HCT116 (cell line): ENCODE measurements around the gene PRR7. TPM values are rescaled to one million over a fixed set of nuclear protein-coding genes. Genes with fewer than 3 reads are reported as not detected.

Experiments used
- ATAC-seq: fragments of 200-7000 bp; cut with Tn5 transposase; 2 replicates; pipeline ENCODE4 v1.9.1; 2020; ENCODE audit warnings: mild to moderate bottlenecking, moderate library complexity
- BruUV-seq: library from RNA; stranded (reverse); fragments of 400-500 nt; replicated peaks from 2 replicates; lab custom pipeline; 2021; lab: Mats Ljungman, UMichigan
- CTCF ChIA-PET: fragments of 300-600 bp; sonication (Branson Sonifier 250); formaldehyde crosslinking; loops from one replicate; lab custom pipeline; 2021; ENCODE audit warnings: antibody characterized with exemption; lab: Charles Lee
- POLR2A ChIA-PET: fragments of 300-600, 350-600 bp; sonication (Branson Sonifier 250); formaldehyde crosslinking; loops from one replicate; lab custom pipeline; 2021; ENCODE audit warnings: antibody characterized with exemption; lab: Charles Lee
- RAD21 ChIA-PET, 2 experiments: fragments of 300-600 bp; sonication (Branson Sonifier 250); formaldehyde crosslinking; loops; one replicate each; lab custom pipeline; 2023; ENCODE audit warnings: low total read pairs in 2 of 2; ENCODE audit not compliant: uncharacterized antibody in 2 of 2, unreplicated experiment in 2 of 2, low non-redundant PET in 1 of 2; lab: Charles Lee
- DNase-seq: peaks from one replicate; pipeline ENCODE4 v3.0.0-alpha.2; 2010; ENCODE audit warnings: low read depth, low spot score
- H2AFZ ChIP-seq: fragments of 200-600 bp; shearing (Covaris generic), sonication (generic); 2 replicates; pipeline ENCODE4 v1.6.1; 2017; ENCODE audit warnings: low read depth, mixed run types, mixed read lengths, antibody characterized with exemption, low read length; ENCODE audit not compliant: poor library complexity, severe bottlenecking
- H3K27ac ChIP-seq: 2 replicates; pipeline ENCODE4 v1.5.1; 2012; ENCODE audit warnings: low read depth, low read length
- H3K27me3 ChIP-seq: fragments of 200-600 bp; sonication (generic); 2 replicates; pipeline ENCODE4 v1.6.1; 2016; ENCODE audit warnings: mixed run types, low read length, mixed read lengths; ENCODE audit not compliant: insufficient read depth
- H3K36me3 ChIP-seq, 2 experiments: fragments of 200-500 bp in 1 of 2; fragments of 200-600 bp in 1 of 2; sonication (Bioruptor generic) in 1 of 2; sonication (generic) in 1 of 2; 2 replicates each; pipeline versions ENCODE4 v1.5.1 to v1.6.1; 2014 to 2016; ENCODE audit warnings: low read length in 2 of 2, inconsistent platforms in 1 of 2, mixed read lengths in 1 of 2, mixed run types in 1 of 2; ENCODE audit not compliant: insufficient read depth in 2 of 2, control insufficient read depth in 1 of 2
- H3K4me1 ChIP-seq, 2 experiments: fragments of 200-600 bp in 1 of 2; sonication (generic) in 1 of 2; 2 replicates each; pipeline versions ENCODE4 v1.5.1 to v1.6.1; 2012 to 2017; ENCODE audit warnings: low read length in 2 of 2, inconsistent platforms in 1 of 2, mild to moderate bottlenecking in 1 of 2, mixed read lengths in 1 of 2, mixed run types in 1 of 2, moderate library complexity in 1 of 2; ENCODE audit not compliant: insufficient read depth in 2 of 2, control insufficient read depth in 1 of 2
- H3K4me2 ChIP-seq: fragments of 200-600 bp; sonication (generic); 2 replicates; pipeline ENCODE4 v1.6.1; 2017; ENCODE audit warnings: mixed run types, low read length, mixed read lengths
- H3K4me3 ChIP-seq, 2 experiments: fragments of 200-600 bp in 1 of 2; sonication (generic) in 1 of 2; replicated peaks in 1 of 2; 2 replicates each; pipeline ENCODE4 v1.5.1; 2011 to 2016; ENCODE audit warnings: low read length in 2 of 2, control low read depth in 1 of 2, low read depth in 1 of 2, mild to moderate bottlenecking in 1 of 2, mixed read lengths in 1 of 2, mixed run types in 1 of 2
- H3K79me2 ChIP-seq: fragments of 200-600 bp; sonication (generic); 2 replicates; pipeline ENCODE4 v1.6.1; 2017; ENCODE audit warnings: mild to moderate bottlenecking, mixed run types, low read length, moderate library complexity, mixed read lengths; ENCODE audit not compliant: insufficient read depth
- H3K9ac ChIP-seq: fragments of 200-600 bp; sonication (generic); 2 replicates; pipeline ENCODE4 v1.6.1; 2016; ENCODE audit warnings: low read length, mixed read lengths
- H3K9me2 ChIP-seq: fragments of 200-600 bp; sonication (generic), shearing (Covaris generic); 2 replicates; pipeline ENCODE4 v1.6.1; 2017; ENCODE audit warnings: mixed run types, mild to moderate bottlenecking, moderate library complexity; ENCODE audit not compliant: insufficient read depth
- H3K9me3 ChIP-seq, 2 experiments: fragments of 200-500 bp in 1 of 2; fragments of 200-600 bp in 1 of 2; sonication (Bioruptor generic) in 1 of 2; sonication (generic) in 1 of 2; 2 replicates each; pipeline ENCODE4 v1.6.1; 2014 to 2017; ENCODE audit warnings: low read length in 2 of 2, mixed read lengths in 2 of 2, inconsistent platforms in 1 of 2, low read depth in 1 of 2, mild to moderate bottlenecking in 1 of 2, mixed run types in 1 of 2, moderate library complexity in 1 of 2; ENCODE audit not compliant: control insufficient read depth in 1 of 2, insufficient read depth in 1 of 2
- H4K20me1 ChIP-seq: fragments of 200-600 bp; sonication (generic), shearing (Covaris generic); 2 replicates; pipeline ENCODE4 v1.6.1; 2017; ENCODE audit warnings: mixed run types, mild to moderate bottlenecking, moderate library complexity; ENCODE audit not compliant: insufficient read depth
- EGR1 ChIP-seq: IDR thresholded peaks from 2 replicates; pipeline ENCODE4 v1.6.1; 2012; ENCODE audit warnings: low read depth
- ELF1 ChIP-seq: IDR thresholded peaks from 2 replicates; pipeline ENCODE4 v1.6.1; 2012; ENCODE audit warnings: low read depth, borderline replicate concordance
- EZH2 ChIP-seq: fragments of 200-600 bp; sonication (generic); IDR thresholded peaks from 2 replicates; pipeline ENCODE4 v1.6.1; 2017; ENCODE audit warnings: antibody characterized with exemption, mixed run types
- EZH2phosphoT487 ChIP-seq: fragments of 200-600 bp; IDR thresholded peaks from 2 replicates; pipeline ENCODE4 v1.6.1; 2018; ENCODE audit warnings: antibody characterized with exemption, borderline replicate concordance
- FOSL1 ChIP-seq: IDR thresholded peaks from 2 replicates; pipeline ENCODE4 v1.6.1; 2012; ENCODE audit warnings: low read depth
- POLR2AphosphoS5 ChIP-seq: IDR thresholded peaks from 2 replicates; pipeline ENCODE4 v1.6.1; 2011; ENCODE audit warnings: mild to moderate bottlenecking, low read depth, low read length, moderate library complexity
- RAD21 ChIP-seq: IDR thresholded peaks from 2 replicates; pipeline ENCODE4 v1.6.1; 2012; ENCODE audit warnings: low read depth, mild to moderate bottlenecking
- SIN3A ChIP-seq: IDR thresholded peaks from 2 replicates; pipeline ENCODE4 v1.6.1; 2012; ENCODE audit warnings: low read depth
- SP1 ChIP-seq: IDR thresholded peaks from 2 replicates; pipeline ENCODE4 v1.6.1; 2012; ENCODE audit warnings: low read depth
- SRF ChIP-seq: IDR thresholded peaks from 2 replicates; pipeline ENCODE4 v1.6.1; 2012; ENCODE audit warnings: low read depth
- TCF7L2 ChIP-seq: IDR thresholded peaks from 2 replicates; pipeline ENCODE4 v1.7.0; 2011; ENCODE audit warnings: borderline replicate concordance, inconsistent platforms; ENCODE audit not compliant: insufficient read depth, insufficient read length; ENCODE audit errors: extremely low read depth
- YY1 ChIP-seq: IDR thresholded peaks from 2 replicates; pipeline ENCODE4 v1.6.1; 2011; ENCODE audit warnings: low read length, low read depth, moderate library complexity, mild to moderate bottlenecking; ENCODE audit not compliant: insufficient replicate concordance; ENCODE audit errors: extremely low read depth
- ZFX ChIP-seq: fragments of 450-650 bp; IDR thresholded peaks from 2 replicates; pipeline ENCODE4 v1.6.1; 2017
- ZNF274 ChIP-seq: fragments of 200-500 bp; sonication (Bioruptor generic); IDR thresholded peaks from 2 replicates; pipeline ENCODE4 v1.6.1; 2014; ENCODE audit warnings: mild to moderate bottlenecking, low read depth, low read length, inconsistent platforms
- intact Hi-C: fragments of 100-400 bp; cut with micrococcal nuclease; formaldehyde crosslinking; loops from 2 replicates; pipeline ENCODE4 v1.10.0; 2022
- total RNA-seq: library from RNA; stranded (reverse); gene quantifications from one replicate; pipeline ENCODE4 v1.2.1, GENCODE V29; 2021; ENCODE audit not compliant: unreplicated experiment
- TF ChIP-seq, protein P1 (sequence below): IDR thresholded peaks from 2 replicates; pipeline ENCODE4 v1.6.1; 2012
- TF ChIP-seq, protein P2 (sequence below), 3 experiments: fragments of 200-600 bp in 1 of 3; sonication (generic) in 1 of 3; IDR thresholded peaks in 2 of 3; conservative IDR thresholded peaks in 1 of 3; 2 replicates each; pipeline ENCODE4 v1.5.1; 2012 to 2017; ENCODE audit warnings: low read depth in 2 of 3, low read length in 2 of 3, antibody characterized with exemption in 1 of 3, borderline replicate concordance in 1 of 3, control low read depth in 1 of 3, mild to moderate bottlenecking in 1 of 3, mixed read lengths in 1 of 3, mixed run types in 1 of 3, moderate library complexity in 1 of 3; ENCODE audit not compliant: insufficient read depth in 1 of 3

The PRR7 gene
- total RNA-seq, 1 experiment from 2014 or later = 39.9 TPM

DNA sequence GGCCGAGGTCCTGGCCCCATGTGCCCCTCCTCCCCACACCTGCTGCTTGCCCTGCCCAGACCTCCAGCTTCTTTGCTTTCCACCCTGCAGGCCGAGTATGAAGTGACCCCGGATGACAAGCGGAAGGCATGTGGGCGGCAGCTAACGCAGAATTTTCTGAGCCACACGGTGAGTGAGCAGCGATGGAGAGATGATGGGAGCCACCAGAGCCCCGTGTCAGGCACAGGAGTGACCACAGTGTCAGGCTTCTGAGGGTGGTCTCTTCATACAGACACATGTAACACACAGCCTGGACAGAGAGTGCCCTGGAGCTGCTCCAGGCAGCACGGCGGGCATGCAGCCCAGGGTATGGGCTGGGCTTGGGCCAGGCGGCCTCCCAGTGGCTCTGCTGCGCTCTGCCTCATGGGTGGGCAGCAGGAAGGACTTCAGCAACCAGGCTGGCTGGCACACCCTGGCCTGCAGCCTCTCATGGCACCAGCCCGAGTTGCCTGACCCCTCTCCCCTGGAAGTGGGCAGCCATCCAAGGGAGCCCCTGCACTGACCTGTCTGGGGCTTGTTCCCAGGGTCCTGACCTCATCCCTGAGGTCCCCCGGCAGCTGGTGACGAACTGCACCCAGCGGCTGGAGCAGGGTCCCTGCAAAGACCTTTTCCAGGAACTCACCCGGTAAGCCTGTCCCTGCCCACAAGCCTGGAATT, 14.3 kb upstream of the PRR7 start:
- DNase-seq = no peak
- no TSS peak for BruUV-seq
- peaks cover 7 to 19% of the 10 kb centered on the region in 2 experiments; a peak in 3 of 4 replicates for H3K4me1 ChIP-seq
- no peak overlapping the region for H3K4me3 ChIP-seq
- no peaks in the 10 kb centered on the region for H3K27me3 ChIP-seq
- H3K9ac ChIP-seq = no peak overlapping the region
- no peak overlapping the region for H3K27ac ChIP-seq
- POLR2A ChIA-PET = interaction anchor here (1.3 kb wide), 1 partner anchor 42 kb away, joined by 3 read pairs; no protein-coding TSS in a partner anchor
- no peak for ATAC-seq
- no peak overlapping the region for H2AFZ ChIP-seq
- no peaks in the 10 kb centered on the region for H3K9me2 ChIP-seq
- CTCF ChIA-PET = no interaction called here
- intact Hi-C loops = no loop called here
- RAD21 ChIA-PET = interaction anchor here in 1 of 2 experiments (0.6 kb wide), 1 partner anchor 22 kb away, joined by 7 read pairs; no protein-coding TSS in a partner anchor
- peaks cover 23 to 41% of the 10 kb centered on the region in 2 experiments; a peak in 3 of 4 replicates for H3K36me3 ChIP-seq
- no peak overlapping the region for H3K4me2 ChIP-seq
- no peaks in the 10 kb centered on the region for H3K9me3 ChIP-seq
- H3K79me2 ChIP-seq = peaks cover 33% of the 10 kb centered on the region
- TF ChIP-seq EGR1 (no peak), ELF1 (no peak), POLR2AphosphoS5 (no peak), SRF (no peak), RAD21 (no peak), ZFX (no peak), YY1 (no peak)
- no peaks in the 10 kb centered on the region for H4K20me1 ChIP-seq

DNA sequence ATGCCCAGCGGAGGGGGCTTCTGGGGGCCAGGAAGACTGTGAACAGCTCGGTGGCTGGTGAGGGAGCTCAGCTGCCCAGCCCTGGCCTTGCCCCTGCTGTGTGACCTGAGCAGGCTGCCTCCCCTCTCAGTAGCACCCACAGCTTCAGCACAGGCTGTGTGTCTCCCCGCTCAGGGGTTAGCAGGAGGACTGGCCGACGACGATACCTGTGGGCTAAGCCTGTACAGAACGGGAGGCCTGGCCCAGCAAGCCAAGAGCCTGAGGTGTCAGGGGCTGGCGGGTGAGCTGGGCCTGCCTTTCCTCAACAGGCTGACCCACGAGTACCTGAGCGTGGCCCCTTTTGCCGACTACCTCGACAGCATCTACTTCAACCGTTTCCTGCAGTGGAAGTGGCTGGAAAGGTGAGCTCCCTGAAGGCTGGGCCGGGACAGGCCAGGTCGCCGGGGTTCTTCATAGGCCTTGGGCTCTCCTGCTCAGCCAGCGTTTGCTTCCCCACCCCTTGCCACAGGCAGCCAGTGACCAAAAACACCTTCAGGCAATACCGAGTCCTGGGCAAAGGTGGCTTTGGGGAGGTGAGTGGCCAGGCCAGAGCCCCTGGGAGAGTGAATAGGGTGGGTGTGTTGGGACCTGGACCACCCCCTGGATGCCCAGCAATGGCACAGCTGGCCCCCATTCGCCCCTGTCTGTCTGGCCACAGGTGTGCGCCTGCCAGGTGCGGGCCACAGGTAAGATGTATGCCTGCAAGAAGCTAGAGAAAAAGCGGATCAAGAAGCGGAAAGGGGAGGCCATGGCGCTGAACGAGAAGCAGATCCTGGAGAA, 13.6 kb upstream of the PRR7 start:
- Histone ChIP-seq H3K4me3 (no peak overlapping the region), H2AFZ (no peak overlapping the region), H3K79me2 (peaks cover 25% of the 10 kb centered on the region), H3K4me1 (peaks cover 1 to 17% of the 10 kb centered on the region in 2 experiments; a peak in 3 of 4 replicates), H3K27ac (no peak overlapping the region), H3K9me2 (no peaks in the 10 kb centered on the region), H3K4me2 (no peak overlapping the region), H4K20me1 (no peaks in the 10 kb centered on the region), H3K9me3 (no peaks in the 10 kb centered on the region), H3K27me3 (no peaks in the 10 kb centered on the region), H3K9ac (no peak overlapping the region), H3K36me3 (peaks cover 25 to 41% of the 10 kb centered on the region in 2 experiments; a peak in 3 of 4 replicates)
- ChIA-PET POLR2A (interaction anchor here (1.3 kb wide), 1 partner anchor 42 kb away, joined by 3 read pairs; no protein-coding TSS in a partner anchor), RAD21 (no interaction called here), CTCF (interaction anchor here (1.3 kb wide), 1 partner anchor 29 kb away, joined by 4 read pairs; no protein-coding TSS in a partner anchor)
- intact Hi-C loops = no loop called here
- TF ChIP-seq TCF7L2 (no peak), EZH2phosphoT487 (no peak), SIN3A (no peak), SP1 (no peak), EZH2 (no peak), EGR1 (no peak), SRF (no peak), ELF1 (no peak), YY1 (no peak), FOSL1 (no peak), ZNF274 (no peak)
- TF ChIP-seq, protein P1, sequence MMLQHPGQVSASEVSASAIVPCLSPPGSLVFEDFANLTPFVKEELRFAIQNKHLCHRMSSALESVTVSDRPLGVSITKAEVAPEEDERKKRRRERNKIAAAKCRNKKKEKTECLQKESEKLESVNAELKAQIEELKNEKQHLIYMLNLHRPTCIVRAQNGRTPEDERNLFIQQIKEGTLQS = no peak
- TF ChIP-seq, protein P2, sequence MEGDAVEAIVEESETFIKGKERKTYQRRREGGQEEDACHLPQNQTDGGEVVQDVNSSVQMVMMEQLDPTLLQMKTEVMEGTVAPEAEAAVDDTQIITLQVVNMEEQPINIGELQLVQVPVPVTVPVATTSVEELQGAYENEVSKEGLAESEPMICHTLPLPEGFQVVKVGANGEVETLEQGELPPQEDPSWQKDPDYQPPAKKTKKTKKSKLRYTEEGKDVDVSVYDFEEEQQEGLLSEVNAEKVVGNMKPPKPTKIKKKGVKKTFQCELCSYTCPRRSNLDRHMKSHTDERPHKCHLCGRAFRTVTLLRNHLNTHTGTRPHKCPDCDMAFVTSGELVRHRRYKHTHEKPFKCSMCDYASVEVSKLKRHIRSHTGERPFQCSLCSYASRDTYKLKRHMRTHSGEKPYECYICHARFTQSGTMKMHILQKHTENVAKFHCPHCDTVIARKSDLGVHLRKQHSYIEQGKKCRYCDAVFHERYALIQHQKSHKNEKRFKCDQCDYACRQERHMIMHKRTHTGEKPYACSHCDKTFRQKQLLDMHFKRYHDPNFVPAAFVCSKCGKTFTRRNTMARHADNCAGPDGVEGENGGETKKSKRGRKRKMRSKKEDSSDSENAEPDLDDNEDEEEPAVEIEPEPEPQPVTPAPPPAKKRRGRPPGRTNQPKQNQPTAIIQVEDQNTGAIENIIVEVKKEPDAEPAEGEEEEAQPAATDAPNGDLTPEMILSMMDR (IDR thresholded peaks at IDR 0.05 in 2 of 3, conservative IDR thresholded peaks at IDR 0.05 in 1 of 3; ENCODE audit: borderline replicate concordance in 1 of 3, insufficient read depth in 1 of 3, low read depth in 2 of 3, low read length in 2 of 3) = no peak
- ATAC-seq = no peak
- no TSS peak for BruUV-seq
- DNase-seq = no peak
